HG02870 (cell line): ENCODE results near the gene ASPDH.
"Not testable (repeated sequence)": the region's sequence is repeated elsewhere in the genome, so short reads cannot be mapped to it uniquely, and the experiment has no call there.

Source experiments
- ATAC-seq: cut with Tn5 transposase; IDR thresholded peaks from one replicate; pipeline ENCODE4 v1.9.1; 2021; ENCODE audit warnings: mild to moderate bottlenecking, moderate library complexity; ENCODE audit not compliant: unreplicated experiment

Gene ASPDH

GRCh38 chr19:50548191-50549058 is 34.7 kb upstream of the ASPDH start:
- ATAC-seq, result no peak

GRCh38 chr19:50547385-50548190 is 33.9 kb upstream of the ASPDH start:
- no peak for ATAC-seq

DNA sequence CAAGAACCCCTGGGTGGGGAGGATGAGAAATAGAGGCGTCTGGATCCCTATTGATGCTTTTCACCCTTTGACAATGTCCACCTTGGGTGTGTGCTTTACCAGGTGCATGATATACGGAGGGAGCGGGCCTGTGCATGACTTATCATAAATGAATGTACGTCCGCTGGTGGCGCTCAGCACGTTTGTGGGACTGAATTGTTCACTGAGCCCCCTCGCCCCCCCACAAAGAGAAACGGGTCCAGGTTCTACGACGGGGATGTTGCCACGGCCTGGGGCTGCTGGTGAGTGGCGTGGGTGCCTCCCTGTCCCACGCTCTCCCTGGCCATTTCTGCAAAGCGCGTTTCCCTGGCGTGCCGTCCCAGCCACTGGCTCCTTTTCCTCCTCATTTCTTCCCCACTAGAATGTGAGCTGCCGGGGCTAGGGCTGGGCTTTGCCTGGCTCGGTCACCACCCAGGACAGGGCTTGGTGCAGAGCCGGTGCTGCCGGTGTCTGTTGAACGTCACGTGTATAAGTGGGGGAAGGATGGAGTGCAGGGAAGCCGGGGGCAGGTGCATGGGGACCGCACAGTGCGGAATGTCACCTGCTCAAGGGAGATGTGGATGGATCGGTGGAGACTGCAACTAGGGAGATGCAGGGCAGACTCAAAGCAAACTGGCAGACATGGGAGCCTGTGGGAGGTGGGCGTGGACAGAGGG is 33.0 kb upstream of the ASPDH start:
- ATAC-seq, result no peak

GRCh38 chr19:50542943-50543342 is 29.2 kb upstream of the ASPDH start:
- no peak for ATAC-seq

GRCh38 chr19:50537769-50538230 is 24.1 kb upstream of the ASPDH start:
- no peak for ATAC-seq

- ATAC-seq, result no peak
Measured at GRCh38 chr19:50537306-50537685, 23.6 kb upstream of the ASPDH start.

GRCh38 chr19:50536662-50537305 is 23.1 kb upstream of the ASPDH start:
- ATAC-seq, result no peak

- no peak for ATAC-seq
Measured at GRCh38 chr19:50535672-50536187, 22.0 kb upstream of the ASPDH start.

DNA sequence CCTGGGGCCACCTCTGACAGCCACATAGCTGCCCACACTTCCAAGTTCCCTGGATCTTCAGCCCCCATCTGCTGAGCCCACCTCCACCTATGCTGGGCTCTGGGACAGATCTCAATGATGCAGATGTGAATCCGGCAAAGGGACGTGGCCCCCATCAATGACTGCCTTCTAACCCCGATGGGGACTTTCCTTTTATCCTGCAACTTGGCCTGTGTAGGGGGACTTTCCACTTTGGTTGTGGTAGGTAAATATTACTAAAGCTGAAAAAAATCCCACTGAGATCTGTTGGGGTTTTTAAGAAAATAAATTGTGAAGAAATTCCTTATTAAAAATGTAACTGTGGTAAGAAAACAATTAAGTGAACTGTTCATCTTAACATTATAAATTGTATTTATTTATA is 20.8 kb upstream of the ASPDH start:
- ATAC-seq, result no peak

GRCh38 chr19:50532952-50533351 is 19.2 kb upstream of the ASPDH start:
- no peak for ATAC-seq

GRCh38 chr19:50531171-50531612 is 17.5 kb upstream of the ASPDH start:
- ATAC-seq, result no peak

GRCh38 chr19:50528052-50528451 is 14.3 kb upstream of the ASPDH start:
- ATAC-seq, result not testable (repeated sequence)

DNA sequence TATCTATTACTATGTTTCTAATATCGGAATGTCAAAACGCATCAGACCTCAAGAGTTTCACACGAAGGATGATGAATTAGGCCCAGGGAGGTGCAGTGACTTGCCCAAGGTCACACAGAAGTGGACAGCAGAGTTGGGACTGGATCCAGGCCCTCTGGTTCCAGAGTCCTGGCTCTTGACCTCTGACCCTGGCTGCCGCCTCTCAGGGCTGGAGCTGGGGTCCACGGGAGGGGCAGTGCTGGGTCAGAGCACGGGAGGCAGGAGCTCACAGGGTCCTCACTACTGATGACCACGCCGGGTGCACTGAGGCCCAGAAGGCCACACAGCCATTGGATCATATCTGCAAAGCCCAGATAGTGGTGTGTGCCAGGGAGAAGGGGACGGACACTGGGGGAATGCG is 9.2 kb upstream of the ASPDH start:
- no peak for ATAC-seq

DNA sequence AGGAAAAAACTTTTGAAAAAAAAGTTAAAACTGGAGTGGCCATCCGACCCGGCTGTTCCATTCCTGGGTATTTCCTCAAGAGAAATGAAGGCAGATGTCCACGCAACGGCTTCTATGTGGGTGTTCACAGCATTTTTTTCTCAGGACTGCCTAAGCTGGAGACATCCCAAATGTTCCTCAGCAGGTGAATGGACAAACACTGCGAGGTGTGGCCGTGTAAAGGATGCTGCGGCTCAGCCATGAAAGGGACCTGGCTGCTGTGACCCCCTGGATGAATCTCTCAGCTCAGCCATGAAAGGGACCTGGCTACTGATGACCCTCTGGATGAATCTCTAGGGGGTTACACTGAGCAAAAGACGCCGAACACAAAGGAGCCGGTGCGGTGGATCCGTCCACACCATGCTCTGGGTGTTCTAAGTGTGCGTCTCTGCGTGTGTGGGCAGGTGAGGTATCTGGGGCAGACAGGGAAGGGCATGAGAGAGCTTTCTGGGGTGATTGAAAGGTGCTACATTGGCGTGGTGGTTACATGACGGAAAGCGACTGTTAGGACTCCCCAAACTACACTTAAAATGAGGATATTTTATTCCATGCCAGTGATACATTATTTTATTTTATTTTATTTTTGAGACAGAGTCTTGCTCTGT is 7.2 kb upstream of the ASPDH start:
- no peak for ATAC-seq

DNA sequence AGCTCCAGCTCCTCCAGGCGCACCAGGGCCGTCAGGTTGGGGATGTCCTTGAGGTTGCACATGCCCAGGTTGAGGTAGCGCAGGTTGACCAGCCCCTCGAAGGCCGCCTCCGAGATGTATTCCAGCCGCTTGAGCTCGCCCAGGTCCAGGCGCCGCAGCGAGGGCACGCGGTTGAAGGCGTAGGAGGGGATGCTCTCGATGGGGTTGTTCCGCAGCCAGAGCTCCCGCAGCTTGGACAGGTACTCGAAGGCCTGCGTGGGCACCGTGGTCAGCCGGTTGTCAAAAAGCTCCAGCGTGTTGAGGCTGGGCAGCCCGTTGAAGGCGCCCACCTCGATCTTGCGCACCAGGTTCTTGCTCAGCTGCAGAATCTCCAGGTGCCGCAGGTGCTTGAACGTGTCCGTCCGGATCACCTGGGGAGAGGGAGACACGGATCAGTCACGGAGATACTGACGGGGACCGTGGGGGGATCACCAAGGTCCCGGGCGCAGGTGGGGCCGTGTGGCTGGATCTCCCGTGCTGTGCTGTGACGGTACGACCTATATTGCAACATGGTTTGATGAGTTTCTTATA is 5.4 kb upstream of the ASPDH start:
- ATAC-seq, result no peak

DNA sequence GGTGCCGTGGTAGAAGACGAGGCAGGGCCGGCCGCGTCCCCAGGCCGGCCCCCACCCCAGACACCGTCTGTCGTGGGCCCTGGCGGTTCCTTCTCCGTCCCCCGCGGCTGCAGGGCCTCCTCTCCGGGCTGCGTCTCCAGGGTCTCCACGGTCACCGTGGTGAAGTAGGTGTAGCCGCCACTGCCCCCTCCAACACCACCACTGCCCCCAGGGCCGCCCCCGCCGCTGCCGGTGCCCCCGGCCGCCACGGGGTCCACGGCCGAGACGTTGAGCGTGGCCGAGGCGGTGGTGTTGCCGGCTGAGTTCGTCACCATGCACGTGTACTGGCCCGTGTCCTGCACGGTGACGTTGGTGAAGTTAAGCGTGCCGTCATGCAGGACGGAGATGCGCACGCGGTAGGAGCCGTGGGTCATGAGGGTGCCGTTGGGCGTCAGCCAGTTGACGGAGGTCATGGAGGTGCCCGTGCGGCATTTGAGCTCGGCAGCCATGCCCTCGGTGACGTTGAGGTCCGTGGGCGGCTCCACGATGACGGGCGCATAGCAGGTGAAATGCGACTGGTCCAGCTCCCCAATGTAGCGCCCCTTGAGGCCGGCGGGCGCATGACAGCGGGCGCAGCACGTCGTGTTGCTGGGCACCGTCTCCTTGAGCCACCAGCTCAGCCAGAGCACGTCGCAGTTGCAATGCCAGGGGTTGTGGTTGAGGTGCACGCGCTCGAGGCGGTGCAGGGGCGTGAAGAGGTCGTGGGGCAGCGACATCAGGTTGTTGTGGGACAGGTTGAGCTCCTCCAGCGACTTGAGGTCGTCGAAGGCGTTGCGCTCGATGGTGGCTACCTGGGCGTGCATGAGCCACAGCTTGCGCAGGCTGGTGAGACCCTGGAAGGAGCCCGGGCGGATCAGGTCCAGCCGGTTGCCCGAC is 4.6 kb upstream of the ASPDH start:
- ATAC-seq, result no peak

DNA sequence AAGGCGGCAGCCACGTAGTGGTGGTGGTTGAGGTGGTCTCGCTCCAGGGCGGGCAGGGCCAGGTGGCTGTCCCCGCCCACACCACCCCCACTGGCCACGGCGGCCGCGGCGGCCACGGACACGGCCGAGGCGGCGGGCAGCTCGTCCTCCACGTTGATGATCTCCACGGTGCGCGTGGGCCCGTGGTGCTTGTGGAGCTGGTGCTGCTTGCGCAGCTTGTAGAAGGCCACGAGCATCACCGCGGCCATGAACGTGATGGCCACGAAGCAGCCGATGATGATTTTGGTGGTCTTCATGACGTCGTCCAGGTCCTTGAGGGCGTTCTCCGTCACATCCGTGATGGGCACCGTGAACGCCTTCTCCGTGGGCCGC is 4.0 kb upstream of the ASPDH start:
- no peak for ATAC-seq

- ATAC-seq, result no peak
Measured at GRCh38 chr19:50516964-50517703, 3.4 kb upstream of the ASPDH start.
